Gastrocnemius medialis (tissue), 4 donors: Measurements from ENCODE around the gene SPACA6. TPM values are rescaled to one million over a fixed set of nuclear protein-coding genes. Genes with fewer than 3 reads are reported as not detected.
A peak's percentile ranks its signal among the peaks of the same experiment; 100 is the strongest.

ENCODE experiments used
- ATAC-seq, 2 donors: fragments of 150-250 bp; one replicate each; pipeline ENCODE4 v1.9.1; 2016
- DNase-seq, 2 donors: peaks; one replicate each; pipeline ENCODE4 v3.0.0-alpha.2; 2019
- H3K27ac ChIP-seq, 4 donors: fragments of 200-600 bp; sonication (generic); 1 replicate in 1 of 4; 2 replicates in 3 of 4; pipeline ENCODE4 v1.5.1; 2016 to 2018; ENCODE audit warnings: mild to moderate bottlenecking in 2 of 4, moderate library complexity in 1 of 4
- H3K27me3 ChIP-seq, 3 donors: fragments of 200-600 bp; sonication (generic) in 2 of 3; 1 replicate in 1 of 3; 2 replicates in 2 of 3; pipeline versions ENCODE4 v1.5.1 to v1.6.0; 2016 to 2019; ENCODE audit warnings: mild to moderate bottlenecking in 1 of 3, moderate library complexity in 1 of 3
- H3K36me3 ChIP-seq, 2 donors: fragments of 200-600 bp; sonication (generic) in 1 of 2; one replicate each; pipeline ENCODE4 v1.5.1; 2017 to 2018
- H3K4me1 ChIP-seq, 2 donors: fragments of 200-600 bp; sonication (generic) in 1 of 2; one replicate each; pipeline ENCODE4 v1.5.1; 2016 to 2017; ENCODE audit warnings: mild to moderate bottlenecking in 2 of 2
- H3K4me3 ChIP-seq, 4 donors: fragments of 200-600 bp; sonication (generic) in 3 of 4; 1 replicate in 1 of 4; 2 replicates in 3 of 4; pipeline ENCODE4 v1.5.1; 2016 to 2019; ENCODE audit warnings: mild to moderate bottlenecking in 2 of 4
- H3K9me3 ChIP-seq, 3 donors: fragments of 200-600 bp; sonication (generic) in 2 of 3; 1 replicate in 1 of 3; 2 replicates in 2 of 3; pipeline ENCODE4 v1.5.1; 2016 to 2019
- CTCF ChIP-seq, 5 experiments: fragments of 450-650 bp in 3 of 5; fragments of 200-600 bp in 2 of 5; sonication (generic) in 2 of 5; IDR thresholded peaks in 4 of 5; conservative IDR thresholded peaks in 1 of 5; 1 replicate in 4 of 5; 2 replicates in 1 of 5; pipeline ENCODE4 v1.5.1; 2016 to 2019; ENCODE audit warnings: antibody characterized with exemption in 5 of 5, mild to moderate bottlenecking in 3 of 5, moderate library complexity in 3 of 5
- POLR2A ChIP-seq, 2 donors: fragments of 450-650 bp; IDR thresholded peaks; one replicate each; pipeline ENCODE4 v1.6.1; 2017; ENCODE audit warnings: antibody characterized with exemption in 2 of 2, mild to moderate bottlenecking in 2 of 2, moderate library complexity in 2 of 2
- in situ Hi-C, 4 donors: fragments of 200-750 bp; cut with MboI; loops; one replicate each; pipeline versions ENCODE4 v1.15.0 to v1.8.0; 2017; ENCODE audit warnings: low sequenced_read_pairs in 4 of 4
- intact Hi-C: fragments of 100-400 bp; cut with DNase I; formaldehyde crosslinking; loops from one replicate; pipeline ENCODE4 v1.15.1; 2023; ENCODE audit warnings: low total_unique reads
- total RNA-seq, 4 donors: library from RNA; depleted of rRNA; stranded (reverse); fragments of >200 nt; gene quantifications; one replicate each; pipeline versions ENCODE4 v1.1.0 to v1.2.3, GENCODE V29; 2016

SPACA6 gene
- total RNA-seq, 4 donors from 2014 or later = 0.64 to 0.94 (median 0.71) TPM; not detected in 1

- Histone ChIP-seq H3K9me3 (no peaks in the 10 kb centered on the region), H3K36me3 (no peaks in the 10 kb centered on the region), H3K27ac (no peak overlapping the region), H3K4me3 (no peak overlapping the region), H3K4me1 (peaks cover under 1% of the 10 kb centered on the region in 2 donors), H3K27me3 (no peaks in the 10 kb centered on the region)
- TF ChIP-seq POLR2A (IDR thresholded peaks at IDR 0.05) = no peak
- TF ChIP-seq CTCF (IDR thresholded peaks at IDR 0.05 in 4 of 5, conservative IDR thresholded peaks at IDR 0.05 in 1 of 5) = no peak
- intact Hi-C loops = no loop called here
- ATAC-seq (no peak), DNase-seq (no peak)
- in situ Hi-C loops = no loop called here
Measured at GRCh38 chr19:51697169-51697776, 4.1 kb downstream of the SPACA6 start.

GRCh38 chr19:51698296-51698695 lies 5.2 kb downstream of the SPACA6 start:
- Histone ChIP-seq H3K4me1 (peaks cover 0 to 4% of the 10 kb centered on the region in 2 donors), H3K27me3 (no peaks in the 10 kb centered on the region), H3K36me3 (no peaks in the 10 kb centered on the region), H3K9me3 (no peaks in the 10 kb centered on the region), H3K4me3 (no peak overlapping the region), H3K27ac (no peak overlapping the region)
- DNase-seq (no peak), ATAC-seq (no peak)
- TF ChIP-seq CTCF (IDR thresholded peaks at IDR 0.05 in 4 of 5, conservative IDR thresholded peaks at IDR 0.05 in 1 of 5) = no peak
- no peak for TF ChIP-seq POLR2A (IDR thresholded peaks at IDR 0.05)
- in situ Hi-C loops (no loop called here), intact Hi-C loops (no loop called here)

GRCh38 chr19:51699170-51699569 lies 6.0 kb downstream of the SPACA6 start:
- ATAC-seq (no peak), DNase-seq (no peak)
- no peaks in the 10 kb centered on the region for H3K27me3 ChIP-seq
- H3K9me3 ChIP-seq = no peaks in the 10 kb centered on the region
- no peak overlapping the region for H3K4me3 ChIP-seq
- intact Hi-C loops (no loop called here), in situ Hi-C loops (no loop called here)
- H3K36me3 ChIP-seq = no peaks in the 10 kb centered on the region
- H3K4me1 ChIP-seq = peaks cover 0 to 4% of the 10 kb centered on the region in 2 donors
- no peak overlapping the region for H3K27ac ChIP-seq
- no peak for TF ChIP-seq CTCF (IDR thresholded peaks at IDR 0.05 in 4 of 5, conservative IDR thresholded peaks at IDR 0.05 in 1 of 5)
- no peak for TF ChIP-seq POLR2A (IDR thresholded peaks at IDR 0.05)

GRCh38 chr19:51701468-51702100 lies 8.5 kb downstream of the SPACA6 start:
- in situ Hi-C loops (no loop called here), intact Hi-C loops (loop anchor here (10.0 kb wide), 1 partner anchor 323 kb away; the partner anchor contains the start of gene ZNF614)
- no peaks in the 10 kb centered on the region for H3K9me3 ChIP-seq
- no peaks in the 10 kb centered on the region for H3K27me3 ChIP-seq
- TF ChIP-seq CTCF (IDR thresholded peaks at IDR 0.05 in 4 of 5, conservative IDR thresholded peaks at IDR 0.05 in 1 of 5) (no peak), POLR2A (IDR thresholded peaks at IDR 0.05) (no peak)
- H3K4me3 ChIP-seq = no peak overlapping the region
- peak overlapping the region in 1 of 4 donors; percentile 78 for H3K27ac ChIP-seq
- no peaks in the 10 kb centered on the region for H3K36me3 ChIP-seq
- DNase-seq (no peak), ATAC-seq (no peak)
- H3K4me1 ChIP-seq = peaks cover 9 to 11% of the 10 kb centered on the region in 2 donors
